SK-N-SH treated with all-trans-retinoic acid at 6 μM for 48 hours (cell line): ENCODE measurements around the gene SBF2.

ENCODE experiments used
- CSDC2 ChIP-seq: fragments of 250-450 bp; sonication (Bioruptor Pico); IDR thresholded peaks from 2 replicates; pipeline ENCODE4 v1.5.0; 2020; ENCODE audit warnings: mild to moderate bottlenecking, moderate library complexity
- ISL1 ChIP-seq: fragments of 250-450 bp; sonication (Bioruptor Pico); IDR thresholded peaks from 2 replicates; pipeline ENCODE4 v2.1.2; 2022; ENCODE audit warnings: mild to moderate bottlenecking, moderate library complexity
- PATZ1 ChIP-seq: fragments of 250-450 bp; sonication (Bioruptor Pico); IDR thresholded peaks from 2 replicates; pipeline ENCODE4 v1.8.0; 2020; ENCODE audit warnings: mild to moderate bottlenecking, moderate library complexity, borderline replicate concordance
- TCF4 ChIP-seq: fragments of 250-450 bp; sonication (Bioruptor Pico); IDR thresholded peaks from 2 replicates; pipeline ENCODE4 v1.8.0; 2021; ENCODE audit warnings: mild to moderate bottlenecking, moderate library complexity, borderline replicate concordance
- ZFP3 ChIP-seq: fragments of 250-450 bp; sonication (Bioruptor Pico); IDR thresholded peaks from 2 replicates; pipeline ENCODE4 v1.5.0; 2020; ENCODE audit warnings: mild to moderate bottlenecking, moderate library complexity
- ZNF565 ChIP-seq: fragments of 450-650 bp; formaldehyde crosslinking; conservative IDR thresholded peaks from 2 replicates; pipeline ENCODE4 v1.5.0; 2020; ENCODE audit warnings: low read depth, mild to moderate bottlenecking, moderate library complexity
- TF ChIP-seq, protein P1 (sequence below): fragments of 250-450 bp; sonication (Bioruptor Pico); IDR thresholded peaks from 2 replicates; pipeline ENCODE4 v1.5.1; 2020; ENCODE audit warnings: low read depth, mild to moderate bottlenecking, moderate library complexity

DNA sequence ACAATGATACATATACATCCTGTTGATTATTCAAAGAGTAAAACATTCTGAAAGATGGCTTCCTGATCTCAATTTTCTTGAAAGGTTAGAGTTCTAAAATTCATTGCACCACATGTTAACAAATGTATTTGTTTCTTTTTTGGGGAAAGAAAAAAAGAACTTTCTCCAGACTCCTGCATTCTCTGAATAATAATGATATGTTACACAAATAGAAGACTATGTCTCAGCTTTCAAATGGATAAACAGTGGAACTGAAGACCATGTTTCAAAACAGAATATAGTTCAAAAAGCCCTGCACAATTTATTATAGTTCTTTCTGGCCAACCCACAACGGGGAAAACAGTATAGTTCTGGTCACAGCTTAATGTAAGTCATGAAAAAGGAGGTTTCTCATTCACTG, 277.0 kb downstream of the SBF2 start:
- TF ChIP-seq, protein P1, sequence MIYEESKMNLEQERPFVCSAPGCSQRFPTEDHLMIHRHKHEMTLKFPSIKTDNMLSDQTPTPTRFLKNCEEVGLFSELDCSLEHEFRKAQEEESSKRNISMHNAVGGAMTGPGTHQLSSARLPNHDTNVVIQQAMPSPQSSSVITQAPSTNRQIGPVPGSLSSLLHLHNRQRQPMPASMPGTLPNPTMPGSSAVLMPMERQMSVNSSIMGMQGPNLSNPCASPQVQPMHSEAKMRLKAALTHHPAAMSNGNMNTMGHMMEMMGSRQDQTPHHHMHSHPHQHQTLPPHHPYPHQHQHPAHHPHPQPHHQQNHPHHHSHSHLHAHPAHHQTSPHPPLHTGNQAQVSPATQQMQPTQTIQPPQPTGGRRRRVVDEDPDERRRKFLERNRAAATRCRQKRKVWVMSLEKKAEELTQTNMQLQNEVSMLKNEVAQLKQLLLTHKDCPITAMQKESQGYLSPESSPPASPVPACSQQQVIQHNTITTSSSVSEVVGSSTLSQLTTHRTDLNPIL, result no peak
- TF ChIP-seq TCF4 (CRISPR knock-in tag), result no peak
- TF ChIP-seq CSDC2, result no peak
- TF ChIP-seq ZFP3 (CRISPR knock-in tag), result no peak
- no peak for TF ChIP-seq ISL1 (CRISPR knock-in tag)
- no peak for TF ChIP-seq ZNF565
- TF ChIP-seq PATZ1 (CRISPR knock-in tag), result no peak
